WTC11 (cell line): ENCODE data around the gene GABRA4.

Source experiments
- ATF2 ChIP-seq: sonication (generic); formaldehyde crosslinking; IDR thresholded peaks from 2 replicates; pipeline ENCODE4 v1.8.1; 2022; ENCODE audit warnings: low read depth, missing genetic modification reagents, borderline replicate concordance
- ATF3 ChIP-seq: sonication (generic); formaldehyde crosslinking; conservative IDR thresholded peaks from 2 replicates; pipeline ENCODE4 v1.8.1; 2022; ENCODE audit warnings: mild to moderate bottlenecking, missing genetic modification reagents
- CBFB ChIP-seq: sonication (generic); formaldehyde crosslinking; IDR thresholded peaks from 2 replicates; pipeline ENCODE4 v1.8.1; 2022; ENCODE audit warnings: mild to moderate bottlenecking, low read depth, missing genetic modification reagents
- CREM ChIP-seq: sonication (generic); formaldehyde crosslinking; IDR thresholded peaks from 2 replicates; pipeline ENCODE4 v1.8.1; 2022; ENCODE audit warnings: mild to moderate bottlenecking, missing genetic modification reagents, moderate library complexity
- CTCF ChIP-seq: fragments of 200-600 bp; IDR thresholded peaks from 2 replicates; pipeline ENCODE4 v1.8.0; 2022; ENCODE audit warnings: antibody characterized with exemption
- E2F1 ChIP-seq: sonication (generic); formaldehyde crosslinking; IDR thresholded peaks from 2 replicates; pipeline ENCODE4 v1.8.0; 2022; ENCODE audit warnings: mild to moderate bottlenecking, missing genetic modification reagents
- E2F4 ChIP-seq: sonication (generic); formaldehyde crosslinking; IDR thresholded peaks from 2 replicates; pipeline ENCODE4 v1.8.1; 2022; ENCODE audit warnings: low read depth, mild to moderate bottlenecking, moderate library complexity, missing genetic modification reagents, borderline replicate concordance
- ELF4 ChIP-seq: sonication (generic); formaldehyde crosslinking; IDR thresholded peaks from 2 replicates; pipeline ENCODE4 v1.8.1; 2022; ENCODE audit warnings: low read depth, mild to moderate bottlenecking, moderate library complexity, missing genetic modification reagents
- GABPB1 ChIP-seq: sonication (generic); formaldehyde crosslinking; IDR thresholded peaks from 2 replicates; pipeline ENCODE4 v1.8.1; 2023; ENCODE audit warnings: mild to moderate bottlenecking, missing genetic modification reagents
- HMGXB4 ChIP-seq: sonication (generic); formaldehyde crosslinking; IDR thresholded peaks from 2 replicates; pipeline ENCODE4 v1.8.1; 2023; ENCODE audit warnings: mild to moderate bottlenecking, moderate library complexity, missing genetic modification reagents
- NFYB ChIP-seq: sonication (generic); formaldehyde crosslinking; conservative IDR thresholded peaks from 2 replicates; pipeline ENCODE4 v1.8.0; 2022; ENCODE audit warnings: low read depth, missing genetic modification reagents
- TP53 ChIP-seq: sonication (generic); formaldehyde crosslinking; IDR thresholded peaks from 2 replicates; pipeline ENCODE4 v1.8.1; 2023; ENCODE audit warnings: mild to moderate bottlenecking, missing genetic modification reagents
- ZNF138 ChIP-seq: sonication (generic); formaldehyde crosslinking; conservative IDR thresholded peaks from 2 replicates; pipeline ENCODE4 v1.8.1; 2022; ENCODE audit warnings: mild to moderate bottlenecking, moderate library complexity, missing genetic modification reagents
- ZNF232 ChIP-seq: sonication (generic); formaldehyde crosslinking; IDR thresholded peaks from 2 replicates; pipeline ENCODE4 v1.8.0; 2022; ENCODE audit warnings: mild to moderate bottlenecking, missing genetic modification reagents

- no peak for TF ChIP-seq CTCF
- TF ChIP-seq E2F4 (CRISPR knock-in tag): no peak
- no peak for TF ChIP-seq ATF3 (CRISPR knock-in tag)
- no peak for TF ChIP-seq TP53 (CRISPR knock-in tag)
- no peak for TF ChIP-seq CREM (CRISPR knock-in tag)
- TF ChIP-seq ATF2 (CRISPR knock-in tag): no peak
- no peak for TF ChIP-seq ELF4 (CRISPR knock-in tag)
- no peak for TF ChIP-seq ZNF232 (CRISPR knock-in tag)
- TF ChIP-seq CBFB (CRISPR knock-in tag): no peak
- TF ChIP-seq E2F1 (CRISPR knock-in tag): no peak
- no peak for TF ChIP-seq ZNF138 (CRISPR knock-in tag)
- no peak for TF ChIP-seq HMGXB4 (CRISPR knock-in tag)
- TF ChIP-seq NFYB: no peak
- TF ChIP-seq GABPB1 (CRISPR knock-in tag): no peak
These were observed 25.8 kb downstream of the GABRA4 start for GRCh38 chr4:46967631-46968030.
